SK-N-SH (cell line): ENCODE data around the gene EVA1A. TPM values are rescaled to one million over a fixed set of nuclear protein-coding genes. Genes with fewer than 3 reads are reported as not detected.

Source experiments
- CTCF ChIA-PET: fragments of 300-600, 350-600 bp; formaldehyde crosslinking; extraction: SDS; loops from one replicate; lab custom pipeline; 2021; lab: Yijun Ruan, JAX
- POLR2A ChIA-PET: fragments of 350-600 bp; sonication (Branson Sonifier 250); formaldehyde crosslinking; extraction: SDS; loops from one replicate; lab custom pipeline; 2020; ENCODE audit warnings: antibody characterized with exemption, inconsistent platforms; lab: Yijun Ruan, JAX
- DNase-seq: peaks from one replicate; pipeline ENCODE4 v3.0.0; 2012
- H2AFZ ChIP-seq: fragments of 200-600 bp; sonication (generic); 2 replicates; pipeline ENCODE4 v1.8.1; 2016; ENCODE audit warnings: antibody characterized with exemption, mild to moderate bottlenecking, low read depth
- H3F3A ChIP-seq: fragments of 200-600 bp; sonication (generic); replicated peaks from 2 replicates; pipeline ENCODE3; 2016; ENCODE audit warnings: antibody characterized with exemption, mild to moderate bottlenecking; ENCODE audit not compliant: insufficient read depth
- H3K27ac ChIP-seq, 2 experiments: fragments of 200-500 bp in 1 of 2; fragments of 200-600 bp in 1 of 2; sonication (Bioruptor generic) in 1 of 2; sonication (generic), shearing (Covaris generic) in 1 of 2; 2 replicates each; pipeline versions ENCODE4 v1.5.1 to v1.6.1; 2014 to 2016; ENCODE audit warnings: low read depth in 2 of 2, inconsistent platforms in 1 of 2, low read length in 1 of 2, mild to moderate bottlenecking in 1 of 2, mixed read lengths in 1 of 2
- H3K27me3 ChIP-seq: fragments of 200-600 bp; sonication (generic), shearing (Covaris generic); 2 replicates; pipeline ENCODE4 v1.6.1; 2016; ENCODE audit warnings: mixed run types; ENCODE audit not compliant: insufficient read depth
- H3K36me3 ChIP-seq, 2 experiments: fragments of 200-500 bp in 1 of 2; fragments of 200-600 bp in 1 of 2; sonication (Bioruptor generic) in 1 of 2; sonication (generic) in 1 of 2; replicated peaks in 1 of 2; 2 replicates each; pipeline versions ENCODE3 to v1.5.1; 2014 to 2016; ENCODE audit warnings: low read length in 1 of 2, mild to moderate bottlenecking in 1 of 2; ENCODE audit not compliant: insufficient read depth in 2 of 2, control insufficient read depth in 1 of 2
- H3K4me1 ChIP-seq, 2 experiments: fragments of 200-500 bp in 1 of 2; fragments of 200-600 bp in 1 of 2; sonication (Bioruptor generic) in 1 of 2; sonication (generic), shearing (Covaris generic) in 1 of 2; 2 replicates each; pipeline versions ENCODE4 v1.5.1 to v1.6.1; 2014 to 2016; ENCODE audit warnings: low read depth in 1 of 2, low read length in 1 of 2, mixed run types in 1 of 2; ENCODE audit not compliant: insufficient read depth in 2 of 2, control insufficient read depth in 1 of 2
- H3K4me2 ChIP-seq: fragments of 200-600 bp; sonication (generic), shearing (Covaris generic); 2 replicates; pipeline ENCODE4 v1.6.1; 2017; ENCODE audit warnings: mixed run types
- H3K4me3 ChIP-seq, 2 experiments: fragments of 200-500 bp in 1 of 2; fragments of 200-600 bp in 1 of 2; sonication (Bioruptor generic) in 1 of 2; sonication (generic), shearing (Covaris generic) in 1 of 2; 2 replicates each; pipeline versions ENCODE4 v1.5.1 to v1.8.1; 2014 to 2016; ENCODE audit warnings: low read depth in 2 of 2, inconsistent platforms in 1 of 2, low read length in 1 of 2, mild to moderate bottlenecking in 1 of 2, mixed read lengths in 1 of 2, moderate library complexity in 1 of 2
- H3K79me2 ChIP-seq: fragments of 200-600 bp; sonication (generic); 2 replicates; pipeline ENCODE4 v1.8.1; 2017; ENCODE audit warnings: mild to moderate bottlenecking; ENCODE audit not compliant: insufficient read depth
- H3K9ac ChIP-seq: fragments of 200-600 bp; sonication (generic); 2 replicates; pipeline ENCODE4 v1.6.1; 2017; ENCODE audit warnings: mixed run types
- H3K9me2 ChIP-seq: fragments of 200-600 bp; sonication (generic); 2 replicates; pipeline ENCODE4 v1.6.1; 2017; ENCODE audit warnings: mixed run types
- H3K9me3 ChIP-seq: fragments of 200-600 bp; sonication (generic); 2 replicates; pipeline ENCODE4 v1.6.1; 2017; ENCODE audit warnings: mixed run types, mild to moderate bottlenecking, moderate library complexity
- H4K20me1 ChIP-seq: fragments of 200-600 bp; sonication (generic); 2 replicates; pipeline ENCODE4 v1.6.1; 2017; ENCODE audit warnings: mild to moderate bottlenecking, mixed run types; ENCODE audit not compliant: insufficient read depth
- CHD2 ChIP-seq: fragments of 150-350 bp; IDR thresholded peaks from 2 replicates; pipeline ENCODE4 v1.6.1; 2018; ENCODE audit warnings: low read length; ENCODE audit not compliant: partially characterized antibody
- ELF1 ChIP-seq: IDR thresholded peaks from 2 replicates; pipeline ENCODE4 v1.4.0; 2012
- EP300 ChIP-seq, 2 experiments: IDR thresholded peaks; 2 replicates each; pipeline versions ENCODE4 v1.4.0 to v1.6.1; 2012; ENCODE audit warnings: borderline replicate concordance in 1 of 2, low read depth in 1 of 2, low read length in 1 of 2
- EZH2phosphoT487 ChIP-seq: fragments of 200-600 bp; sonication (generic); IDR thresholded peaks from 2 replicates; pipeline ENCODE4 v1.6.1; 2017; ENCODE audit warnings: low read depth, mixed run types, mild to moderate bottlenecking, antibody characterized with exemption, moderate library complexity, borderline replicate concordance
- FOSL2 ChIP-seq: IDR thresholded peaks from 2 replicates; pipeline ENCODE4 v1.4.0; 2012; ENCODE audit warnings: low read depth, mild to moderate bottlenecking, moderate library complexity, borderline replicate concordance
- FOXM1 ChIP-seq: IDR thresholded peaks from 2 replicates; pipeline ENCODE4 v1.4.0; 2012; ENCODE audit warnings: low read depth, mild to moderate bottlenecking
- GATA2 ChIP-seq: sonication (generic); formaldehyde crosslinking; IDR thresholded peaks from 2 replicates; pipeline ENCODE4 v1.5.0; 2020; ENCODE audit warnings: mild to moderate bottlenecking, missing genetic modification reagents
- JUND ChIP-seq: IDR thresholded peaks from 2 replicates; pipeline ENCODE4 v1.4.0; 2012
- POLR2AphosphoS5 ChIP-seq: IDR thresholded peaks from 2 replicates; pipeline ENCODE4 v1.6.1; 2012; ENCODE audit warnings: low read depth, low read length
- RFX5 ChIP-seq: IDR thresholded peaks from 2 replicates; pipeline ENCODE4 v1.6.1; 2012; ENCODE audit warnings: mild to moderate bottlenecking, improper control_type of control experiment, low read length
- RXRA ChIP-seq: IDR thresholded peaks from 2 replicates; pipeline ENCODE4 v1.4.0; 2012; ENCODE audit warnings: low read depth, mild to moderate bottlenecking, borderline replicate concordance
- WGBS: methylation state at CpG from one replicate; pipeline ENCODE4 v1.1.6; 2017; ENCODE audit warnings: low lambda C conversion rate; 5-methylcytosine and 5-hydroxymethylcytosine counted together
- polyA plus RNA-seq, 3 experiments: library from polyadenylated mRNA; depleted of rRNA; stranded (reverse); fragments of >200 nt; gene quantifications; 2 replicates each; pipeline ENCODE4 v1.2.3, GENCODE V29; 2012
- TF ChIP-seq, protein P1 (sequence below): IDR thresholded peaks from 2 replicates; pipeline ENCODE4; 2012
- TF ChIP-seq, protein P2 (sequence below): IDR thresholded peaks from 2 replicates; pipeline ENCODE4 v1.6.1; 2012; ENCODE audit warnings: mild to moderate bottlenecking, low read depth, low read length, moderate library complexity
- TF ChIP-seq, protein P3 (sequence below): fragments of 150-350 bp; IDR thresholded peaks from 2 replicates; pipeline ENCODE4 v1.6.1; 2016; ENCODE audit warnings: mild to moderate bottlenecking, low read depth, low read length
- TF ChIP-seq, protein P4 (sequence below): fragments of 150-350 bp; IDR thresholded peaks from 2 replicates; pipeline ENCODE4 v1.6.1; 2017; ENCODE audit warnings: antibody characterized with exemption, low read length, low read depth, borderline replicate concordance

EVA1A gene
- polyA plus RNA-seq, 1 of the 3 experiments (the other 2 are of a cell fraction) = 93.0 TPM

DNA sequence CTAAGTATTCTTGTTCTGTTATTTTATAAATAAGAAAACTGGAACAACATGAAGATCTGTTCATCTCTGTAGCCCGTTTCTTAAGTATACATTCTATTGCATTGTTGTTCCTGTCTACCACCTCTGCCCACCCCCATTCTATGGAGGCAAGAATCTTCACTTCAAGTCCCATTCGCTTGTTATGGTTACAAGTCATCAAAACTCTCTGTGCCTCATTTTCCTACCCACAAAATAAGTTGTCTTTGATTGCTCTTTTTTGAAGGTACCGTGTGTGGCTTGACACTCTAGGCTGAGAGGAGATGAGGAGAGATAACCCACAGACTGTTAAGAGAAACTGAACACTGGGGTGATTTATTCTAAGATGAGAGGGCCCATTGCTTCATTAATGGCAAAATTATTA lies 2.9 kb upstream of the EVA1A start:
- no peaks in the 10 kb centered on the region for H3K9me2 ChIP-seq
- H3K27me3 ChIP-seq = no peaks in the 10 kb centered on the region
- H3K4me1 ChIP-seq = peaks cover 10 to 37% of the 10 kb centered on the region in 2 experiments
- no peak overlapping the region for H3K9ac ChIP-seq
- WGBS = 86% methylated on average over 3 of the region's 3 CpGs
- CTCF ChIA-PET = interaction anchor here (1.2 to 2.4 kb wide), 2 partner anchors 26 to 45 kb away, joined by 4 to 12 read pairs; no protein-coding TSS in a partner anchor
- no peaks in the 10 kb centered on the region for H3K9me3 ChIP-seq
- no peak overlapping the region for H3K4me2 ChIP-seq
- H3F3A ChIP-seq = peaks cover 38% of the 10 kb centered on the region
- no peak overlapping the region for H2AFZ ChIP-seq
- H3K36me3 ChIP-seq = no peaks in the 10 kb centered on the region
- peaks cover 62% of the 10 kb centered on the region for H3K79me2 ChIP-seq
- DNase-seq = no peak
- POLR2A ChIA-PET = no interaction called here
- no peak for TF ChIP-seq ELF1
- TF ChIP-seq, protein P1, sequence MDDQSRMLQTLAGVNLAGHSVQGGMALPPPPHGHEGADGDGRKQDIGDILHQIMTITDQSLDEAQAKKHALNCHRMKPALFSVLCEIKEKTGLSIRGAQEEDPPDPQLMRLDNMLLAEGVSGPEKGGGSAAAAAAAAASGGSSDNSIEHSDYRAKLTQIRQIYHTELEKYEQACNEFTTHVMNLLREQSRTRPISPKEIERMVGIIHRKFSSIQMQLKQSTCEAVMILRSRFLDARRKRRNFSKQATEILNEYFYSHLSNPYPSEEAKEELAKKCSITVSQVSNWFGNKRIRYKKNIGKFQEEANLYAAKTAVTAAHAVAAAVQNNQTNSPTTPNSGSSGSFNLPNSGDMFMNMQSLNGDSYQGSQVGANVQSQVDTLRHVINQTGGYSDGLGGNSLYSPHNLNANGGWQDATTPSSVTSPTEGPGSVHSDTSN = no peak
- TF ChIP-seq, protein P2, sequence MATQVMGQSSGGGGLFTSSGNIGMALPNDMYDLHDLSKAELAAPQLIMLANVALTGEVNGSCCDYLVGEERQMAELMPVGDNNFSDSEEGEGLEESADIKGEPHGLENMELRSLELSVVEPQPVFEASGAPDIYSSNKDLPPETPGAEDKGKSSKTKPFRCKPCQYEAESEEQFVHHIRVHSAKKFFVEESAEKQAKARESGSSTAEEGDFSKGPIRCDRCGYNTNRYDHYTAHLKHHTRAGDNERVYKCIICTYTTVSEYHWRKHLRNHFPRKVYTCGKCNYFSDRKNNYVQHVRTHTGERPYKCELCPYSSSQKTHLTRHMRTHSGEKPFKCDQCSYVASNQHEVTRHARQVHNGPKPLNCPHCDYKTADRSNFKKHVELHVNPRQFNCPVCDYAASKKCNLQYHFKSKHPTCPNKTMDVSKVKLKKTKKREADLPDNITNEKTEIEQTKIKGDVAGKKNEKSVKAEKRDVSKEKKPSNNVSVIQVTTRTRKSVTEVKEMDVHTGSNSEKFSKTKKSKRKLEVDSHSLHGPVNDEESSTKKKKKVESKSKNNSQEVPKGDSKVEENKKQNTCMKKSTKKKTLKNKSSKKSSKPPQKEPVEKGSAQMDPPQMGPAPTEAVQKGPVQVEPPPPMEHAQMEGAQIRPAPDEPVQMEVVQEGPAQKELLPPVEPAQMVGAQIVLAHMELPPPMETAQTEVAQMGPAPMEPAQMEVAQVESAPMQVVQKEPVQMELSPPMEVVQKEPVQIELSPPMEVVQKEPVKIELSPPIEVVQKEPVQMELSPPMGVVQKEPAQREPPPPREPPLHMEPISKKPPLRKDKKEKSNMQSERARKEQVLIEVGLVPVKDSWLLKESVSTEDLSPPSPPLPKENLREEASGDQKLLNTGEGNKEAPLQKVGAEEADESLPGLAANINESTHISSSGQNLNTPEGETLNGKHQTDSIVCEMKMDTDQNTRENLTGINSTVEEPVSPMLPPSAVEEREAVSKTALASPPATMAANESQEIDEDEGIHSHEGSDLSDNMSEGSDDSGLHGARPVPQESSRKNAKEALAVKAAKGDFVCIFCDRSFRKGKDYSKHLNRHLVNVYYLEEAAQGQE = no peak
- no peak for TF ChIP-seq GATA2
- TF ChIP-seq, protein P3, sequence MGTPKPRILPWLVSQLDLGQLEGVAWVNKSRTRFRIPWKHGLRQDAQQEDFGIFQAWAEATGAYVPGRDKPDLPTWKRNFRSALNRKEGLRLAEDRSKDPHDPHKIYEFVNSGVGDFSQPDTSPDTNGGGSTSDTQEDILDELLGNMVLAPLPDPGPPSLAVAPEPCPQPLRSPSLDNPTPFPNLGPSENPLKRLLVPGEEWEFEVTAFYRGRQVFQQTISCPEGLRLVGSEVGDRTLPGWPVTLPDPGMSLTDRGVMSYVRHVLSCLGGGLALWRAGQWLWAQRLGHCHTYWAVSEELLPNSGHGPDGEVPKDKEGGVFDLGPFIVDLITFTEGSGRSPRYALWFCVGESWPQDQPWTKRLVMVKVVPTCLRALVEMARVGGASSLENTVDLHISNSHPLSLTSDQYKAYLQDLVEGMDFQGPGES = no peak
- no peak for TF ChIP-seq EP300 (IDR thresholded peaks at IDR 0.05; ENCODE audit: borderline replicate concordance in 1 of 2, low read depth in 1 of 2, low read length in 1 of 2)
- TF ChIP-seq, protein P4, sequence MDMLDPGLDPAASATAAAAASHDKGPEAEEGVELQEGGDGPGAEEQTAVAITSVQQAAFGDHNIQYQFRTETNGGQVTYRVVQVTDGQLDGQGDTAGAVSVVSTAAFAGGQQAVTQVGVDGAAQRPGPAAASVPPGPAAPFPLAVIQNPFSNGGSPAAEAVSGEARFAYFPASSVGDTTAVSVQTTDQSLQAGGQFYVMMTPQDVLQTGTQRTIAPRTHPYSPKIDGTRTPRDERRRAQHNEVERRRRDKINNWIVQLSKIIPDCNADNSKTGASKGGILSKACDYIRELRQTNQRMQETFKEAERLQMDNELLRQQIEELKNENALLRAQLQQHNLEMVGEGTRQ = no peak
- no peak overlapping the region for H3K27ac ChIP-seq
- peaks cover 8% of the 10 kb centered on the region for H4K20me1 ChIP-seq
- no peak overlapping the region for H3K4me3 ChIP-seq

DNA sequence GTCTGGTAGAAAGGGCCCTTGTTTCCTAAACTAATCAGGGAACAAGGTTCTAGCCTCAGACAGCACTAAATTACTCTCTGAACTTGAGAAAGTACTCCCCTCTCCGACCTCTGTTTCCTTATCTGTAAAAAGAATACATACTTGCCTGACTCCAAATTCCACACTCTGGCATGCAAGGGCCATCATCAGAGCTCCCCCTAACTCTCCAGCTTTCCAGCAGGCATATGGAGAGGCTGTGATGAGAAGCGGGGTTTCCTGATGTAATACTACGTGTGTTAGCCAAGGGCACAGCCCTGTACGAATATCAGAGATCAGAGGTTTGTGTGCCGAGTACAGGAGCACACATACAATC lies 1.8 kb upstream of the EVA1A start:
- peaks cover 38% of the 10 kb centered on the region for H3F3A ChIP-seq
- H4K20me1 ChIP-seq = peaks cover 19% of the 10 kb centered on the region
- no peaks in the 10 kb centered on the region for H3K27me3 ChIP-seq
- peak overlapping the region; percentile 72 to 95 for H3K27ac ChIP-seq
- peak overlapping the region; percentile 88 for H3K4me2 ChIP-seq
- peak overlapping the region; percentile 35; the same call in 1 of the 2 replicates for H3K9ac ChIP-seq
- 86% methylated on average over 5 of the region's 5 CpGs for WGBS
- no peak overlapping the region for H2AFZ ChIP-seq
- no peak overlapping the region for H3K4me3 ChIP-seq
- POLR2A ChIA-PET = no interaction called here
- H3K79me2 ChIP-seq = peaks cover 66% of the 10 kb centered on the region
- CTCF ChIA-PET = interaction anchor here (0.6 to 4.2 kb wide), 5 partner anchors 14 to 114 kb away, joined by 3 to 33 read pairs (median 6); no protein-coding TSS in a partner anchor
- H3K36me3 ChIP-seq = peaks cover 9 to 10% of the 10 kb centered on the region in 2 experiments
- no peak for TF ChIP-seq FOXM1
- no peak for TF ChIP-seq EZH2phosphoT487
- TF ChIP-seq, protein P2 = no peak
- TF ChIP-seq RFX5 = no peak
- TF ChIP-seq POLR2AphosphoS5 = no peak
- TF ChIP-seq CHD2 = no peak
- no peak for TF ChIP-seq FOSL2
- TF ChIP-seq RXRA = no peak
- TF ChIP-seq, protein P4 = no peak
- TF ChIP-seq JUND = no peak
- no peaks in the 10 kb centered on the region for H3K9me2 ChIP-seq
- peaks cover 10 to 37% of the 10 kb centered on the region in 2 experiments for H3K4me1 ChIP-seq
- H3K9me3 ChIP-seq = no peaks in the 10 kb centered on the region
- DNase-seq = no peak
